Omental fat pad (tissue), 4 donors: ENCODE results near the gene TTN. TPM values are rescaled to one million over a fixed set of nuclear protein-coding genes. Genes with fewer than 3 reads are reported as not detected.

Source experiments
- ATAC-seq: fragments of 150-250 bp; one replicate; pipeline ENCODE4 v1.9.1; 2016; ENCODE audit warnings: mild to moderate bottlenecking, moderate library complexity; ENCODE audit not compliant: low FRiP score
- DNase-seq: peaks from one replicate; pipeline ENCODE4 v3.0.0-alpha.2; 2019; ENCODE audit warnings: low spot score
- CTCF ChIP-seq, 3 donors: fragments of 450-650 bp; IDR thresholded peaks; one replicate each; pipeline ENCODE4 v1.5.1; 2016 to 2017; ENCODE audit warnings: antibody characterized with exemption in 3 of 3, mild to moderate bottlenecking in 3 of 3, moderate library complexity in 2 of 3
- total RNA-seq, 4 donors: library from RNA; depleted of rRNA; stranded (reverse); fragments of >200 nt; gene quantifications; one replicate each; pipeline ENCODE4 v1.1.0, GENCODE V29; 2016

TTN gene
- total RNA-seq, 4 donors from 2014 or later: 13.2 to 37.7 (median 22.7) TPM

- DNase-seq: no peak
- no peak for ATAC-seq
- no peak for TF ChIP-seq CTCF (IDR thresholded peaks at IDR 0.05)
Measured at GRCh38 chr2:178800510-178800909, 6.7 kb downstream of the TTN start.

GRCh38 chr2:178799305-178799704 is 7.9 kb downstream of the TTN start:
- ATAC-seq: no peak
- no peak for DNase-seq
- TF ChIP-seq CTCF (IDR thresholded peaks at IDR 0.05): no peak

GRCh38 chr2:178796079-178796677 is 11.0 kb downstream of the TTN start:
- no peak for TF ChIP-seq CTCF (IDR thresholded peaks at IDR 0.05)
- ATAC-seq: no peak
- DNase-seq: no peak

GRCh38 chr2:178787934-178788333 is 19.3 kb downstream of the TTN start:
- TF ChIP-seq CTCF (IDR thresholded peaks at IDR 0.05): no peak
- ATAC-seq (no peak), DNase-seq (no peak)

GRCh38 chr2:178787155-178787554 is 20.1 kb downstream of the TTN start:
- ATAC-seq (no peak), DNase-seq (no peak)
- no peak for TF ChIP-seq CTCF (IDR thresholded peaks at IDR 0.05)

- no peak for ATAC-seq
Measured at GRCh38 chr2:178783889-178784288, 23.3 kb downstream of the TTN start.

More at GRCh38 chr2:178783889-178784288, 23.3 kb downstream of the TTN start:
- no peak for TF ChIP-seq CTCF (IDR thresholded peaks at IDR 0.05)
- DNase-seq: no peak
